CD4-positive, alpha-beta T cell (primary cell): ENCODE results near the gene SPATA9. TPM values are rescaled to one million over a fixed set of nuclear protein-coding genes. Genes with fewer than 3 reads are reported as not detected.

Source experiments
- ATAC-seq: fragments of 200-7000 bp; cut with Tn5 transposase; one replicate; pipeline ENCODE4 v1.10.0; 2022; ENCODE audit warnings: mild to moderate bottlenecking; ENCODE audit not compliant: poor library complexity
- CTCF ChIA-PET: fragments of 350-600 bp; sonication (Branson Sonifier 250); formaldehyde crosslinking; loops from one replicate; lab custom pipeline; 2021; ENCODE audit warnings: antibody characterized with exemption, inconsistent platforms; lab: Charles Lee
- POLR2A ChIA-PET: fragments of 350-600 bp; sonication (Branson Sonifier 250); formaldehyde crosslinking; loops from one replicate; lab custom pipeline; 2021; ENCODE audit warnings: antibody characterized with exemption, inconsistent platforms; lab: Charles Lee
- DNase-seq, 14 experiments: peaks; one replicate each; pipeline ENCODE4 v3.0.0-alpha.2; 2013 to 2020; ENCODE audit warnings: mixed read lengths in 2 of 14
- H3K27ac ChIP-seq, 2 donors: one replicate each; pipeline versions ENCODE4 v1.5.1 to v1.7.0; 2013; ENCODE audit warnings: low read length in 2 of 2, low read depth in 1 of 2, mild to moderate bottlenecking in 1 of 2
- H3K27me3 ChIP-seq, 2 experiments: 1 replicate in 1 of 2; 2 replicates in 1 of 2; pipeline versions ENCODE4 v1.6.1 to v1.7.0; 2013; ENCODE audit warnings: low read length in 2 of 2, control low read depth in 1 of 2, mild to moderate bottlenecking in 1 of 2, moderate library complexity in 1 of 2; ENCODE audit not compliant: insufficient read depth in 2 of 2, control insufficient read depth in 1 of 2
- H3K36me3 ChIP-seq: one replicate; pipeline ENCODE4 v1.6.1; 2013; ENCODE audit warnings: low read length, control low read depth; ENCODE audit not compliant: insufficient read depth
- H3K4me1 ChIP-seq: one replicate; pipeline ENCODE4 v1.6.1; 2013; ENCODE audit warnings: low read length, control low read depth; ENCODE audit not compliant: insufficient read depth
- H3K4me3 ChIP-seq: one replicate; pipeline ENCODE4 v1.5.1; 2013; ENCODE audit warnings: mild to moderate bottlenecking, low read length, moderate library complexity
- H3K9me3 ChIP-seq, 2 experiments: 1 replicate in 1 of 2; 2 replicates in 1 of 2; pipeline versions ENCODE4 v1.6.1 to v1.7.0; 2013; ENCODE audit warnings: low read length in 2 of 2, mild to moderate bottlenecking in 2 of 2, control low read depth in 1 of 2, moderate library complexity in 1 of 2; ENCODE audit not compliant: control insufficient read depth in 1 of 2, insufficient read depth in 1 of 2
- H3K27ac Mint-ChIP-seq: one replicate; pipeline ENCODE4 v1.8.0; 2020; ENCODE audit warnings: mixed read lengths
- H3K27me3 Mint-ChIP-seq: one replicate; pipeline ENCODE4 v1.8.0; 2021; ENCODE audit warnings: mixed read lengths
- H3K36me3 Mint-ChIP-seq: one replicate; pipeline ENCODE4 v1.8.0; 2021; ENCODE audit warnings: low read depth, mixed read lengths
- H3K4me1 Mint-ChIP-seq: one replicate; pipeline ENCODE4 v1.8.0; 2021; ENCODE audit warnings: low read depth, mixed read lengths
- H3K4me3 Mint-ChIP-seq: one replicate; pipeline ENCODE4 v1.8.0; 2020; ENCODE audit warnings: mild to moderate bottlenecking, mixed read lengths
- H3K9me3 Mint-ChIP-seq: one replicate; pipeline ENCODE4 v1.8.0; 2020; ENCODE audit warnings: mixed read lengths
- CTCF ChIP-seq: fragments of 200-600 bp; IDR thresholded peaks from one replicate; pipeline ENCODE4 v1.8.0; 2022; ENCODE audit warnings: antibody characterized with exemption, mild to moderate bottlenecking
- intact Hi-C, 2 experiments: fragments of 100-400 bp; cut with DNase I in 1 of 2; cut with micrococcal nuclease in 1 of 2; formaldehyde crosslinking; loops; one replicate each; pipeline versions ENCODE4 v1.15.1 to v1.9.0; 2023 to 2025; cut with DNase I, micrococcal nuclease
- total RNA-seq, 174 experiments: library from RNA in 2 of 174; stranded (reverse) in 2 of 174; gene quantifications; one replicate each; pipeline ENCODE4 v1.2.3 and lab custom pipeline; 2021 to 2026

SPATA9 gene
- total RNA-seq, 2 experiments from 2014 or later = not detected

GRCh38 chr5:95726811-95727763 is 44.3 kb upstream of the SPATA9 start:
- Histone ChIP-seq H3K4me3 (no peak overlapping the region), H3K27ac (no peak overlapping the region), H3K36me3 (no peaks in the 10 kb centered on the region), H3K27me3 (peaks cover 6 to 17% of the 10 kb centered on the region in 2 experiments), H3K9me3 (no peaks in the 10 kb centered on the region), H3K4me1 (peaks cover 14% of the 10 kb centered on the region)
- Mint-ChIP-seq H3K27me3 (peaks cover 13% of the 10 kb centered on the region), H3K9me3 (no peaks in the 10 kb centered on the region), H3K4me3 (no peak overlapping the region), H3K27ac (no peak overlapping the region), H3K36me3 (no peaks in the 10 kb centered on the region), H3K4me1 (peaks cover 59% of the 10 kb centered on the region)
- POLR2A ChIA-PET = interaction anchor here (1.3 kb wide), 1 partner anchor 104 kb away, joined by 3 read pairs; no protein-coding TSS in a partner anchor
- no peak for ATAC-seq
- no peak for TF ChIP-seq CTCF
- intact Hi-C loops = loop anchor here in 1 of 2 experiments (5.0 kb wide), 1 partner anchor 60 kb away; no protein-coding TSS in a partner anchor
- DNase-seq = no peak
- CTCF ChIA-PET = no interaction called here

- intact Hi-C loops = loop anchor here in 1 of 2 experiments (5.0 kb wide), 1 partner anchor 59 kb away; no protein-coding TSS in a partner anchor
- no peak for TF ChIP-seq CTCF
- H3K4me1 Mint-ChIP-seq = peaks cover 53% of the 10 kb centered on the region
- no peak overlapping the region for H3K4me3 Mint-ChIP-seq
- peaks cover 7% of the 10 kb centered on the region for H3K4me1 ChIP-seq
- ChIA-PET CTCF (interaction anchor here (1.2 kb wide), 1 partner anchor 22 kb away, joined by 5 read pairs; no protein-coding TSS in a partner anchor), POLR2A (interaction anchor here (2.0 kb wide), 1 partner anchor 12 kb away, joined by 5 read pairs; no protein-coding TSS in a partner anchor)
- no peak overlapping the region for H3K27ac ChIP-seq
- no peak for ATAC-seq
- no peaks in the 10 kb centered on the region for H3K9me3 ChIP-seq
- no peak for DNase-seq
- no peak overlapping the region for H3K4me3 ChIP-seq
- no peaks in the 10 kb centered on the region for H3K36me3 ChIP-seq
- H3K27me3 ChIP-seq = peaks cover 0 to 11% of the 10 kb centered on the region in 2 experiments
- H3K27ac Mint-ChIP-seq = no peak overlapping the region
- peaks cover 8% of the 10 kb centered on the region for H3K27me3 Mint-ChIP-seq
- H3K36me3 Mint-ChIP-seq = no peaks in the 10 kb centered on the region
- no peaks in the 10 kb centered on the region for H3K9me3 Mint-ChIP-seq
These were observed 43.4 kb upstream of the SPATA9 start for GRCh38 chr5:95725937-95726810.
